Heart left ventricle (tissue), 16 donors: Measurements from ENCODE around the gene CEMIP2. TPM values are rescaled to one million over a fixed set of nuclear protein-coding genes. Genes with fewer than 3 reads are reported as not detected.

Source experiments
- ATAC-seq, 4 donors: fragments of 200-7000 bp; cut with Tn5 transposase; one replicate each; pipeline ENCODE4 v1.9.1; 2020 to 2022; ENCODE audit warnings: moderate library complexity in 4 of 4, mild to moderate bottlenecking in 3 of 4, moderate number of reproducible peaks in 1 of 4
- DNase-seq, 5 donors: peaks; one replicate each; pipeline ENCODE4 v3.0.0-alpha.2; 2020
- H3K27ac ChIP-seq, 12 donors: fragments of 200-600 bp; sonication (generic) in 4 of 12; one replicate each; pipeline versions ENCODE4 v1.5.0 to v1.8.0; 2016 to 2022; ENCODE audit warnings: mild to moderate bottlenecking in 2 of 12
- H3K27me3 ChIP-seq, 9 donors: fragments of 200-600 bp; sonication (generic) in 2 of 9; one replicate each; pipeline versions ENCODE4 v1.5.1 to v1.8.0; 2016 to 2022; ENCODE audit warnings: mild to moderate bottlenecking in 3 of 9
- H3K36me3 ChIP-seq, 9 donors: fragments of 200-600 bp; sonication (generic) in 2 of 9; one replicate each; pipeline versions ENCODE4 v1.5.0 to v1.8.0; 2018 to 2022; ENCODE audit warnings: mild to moderate bottlenecking in 2 of 9
- H3K4me1 ChIP-seq, 12 donors: fragments of 200-600 bp; sonication (generic) in 4 of 12; one replicate each; pipeline versions ENCODE4 v1.5.0 to v1.8.0; 2016 to 2022; ENCODE audit warnings: mild to moderate bottlenecking in 3 of 12
- H3K4me3 ChIP-seq, 12 donors: fragments of 200-600 bp; sonication (generic) in 4 of 12; one replicate each; pipeline versions ENCODE4 v1.5.0 to v1.8.0; 2017 to 2022; ENCODE audit warnings: mild to moderate bottlenecking in 9 of 12, moderate library complexity in 4 of 12
- H3K9me3 ChIP-seq, 12 donors: fragments of 200-600 bp; sonication (generic) in 4 of 12; one replicate each; pipeline versions ENCODE4 v1.5.0 to v1.8.0; 2016 to 2022; ENCODE audit warnings: mild to moderate bottlenecking in 1 of 12
- POLR2A ChIP-seq, 2 donors: fragments of 450-650 bp; IDR thresholded peaks; one replicate each; pipeline ENCODE4 v1.6.1; 2017; ENCODE audit warnings: antibody characterized with exemption in 2 of 2, mild to moderate bottlenecking in 2 of 2, moderate library complexity in 2 of 2
- WGBS, 4 donors: extraction: QIAGEN DNeasy Blood & Tissue Kit in 2 of 4; methylation state at CpG; one replicate each; pipeline versions ENCODE4 v1.1.5 to v1.1.7; 2013 to 2018; 5-methylcytosine and 5-hydroxymethylcytosine counted together
- intact Hi-C, 10 donors: fragments of 100-400 bp; cut with DNase I; formaldehyde crosslinking; loops; one replicate each; pipeline versions ENCODE4 v1.11.1 to v1.14.2; 2022
- polyA plus RNA-seq, 2 donors: library from polyadenylated mRNA; stranded (reverse); fragments of 200-250 nt; gene quantifications; one replicate each; pipeline ENCODE4 v1.2.3, GENCODE V29; 2013
- total RNA-seq, 9 donors: library from RNA; depleted of rRNA in 2 of 9; stranded (reverse); fragments of >200 nt in 2 of 9; fragmentation: NEBNext Ultra II Directional in 3 of 9; extraction: Animal tissue kit (Norgen Biotek cat#: 25700) in 3 of 9; gene quantifications; one replicate each; pipeline versions ENCODE4 v1.1.0 to v1.2.4, GENCODE V29; 2016 to 2023
- TF ChIP-seq, protein P1 (sequence below), 12 donors: fragments of 200-600 bp; sonication (generic) in 4 of 12; IDR thresholded peaks; one replicate each; pipeline versions ENCODE4 v1.5.0 to v1.8.0; 2018 to 2022; ENCODE audit warnings: antibody characterized with exemption in 12 of 12, mild to moderate bottlenecking in 5 of 12
- donor health status: ischemic (EF 13 %, LVEDD 7.1; RV severe dilation, severe dysfunction).
- donor health status: healthy with polysubstance abuse.
- donor health status: DM: no; HTN: yes; CAD: no.
- donor health status: DM: no; HTN: no; CAD: no.
- donor health status: ischemic (EF 25% LVEDD 6.9; RV normal size, moderate dysfunction).
- donor health status: ischemic (EF 25% LVEDD 5.7; RV mildly dilated, moderate dysfunction).
- donor health status: healthy.
- donor health status: DM: yes; HTN: yes; CAD: no.
- donor health status: ischemic (EF 35%, LVEDD 5.7; RV mildly dilated, moderate dysfunction).
- donor health status: nonischemic (EF 11% LVEDD 7.7; RV severe dilation, severe dysfunction).
- donor health status: DM: yes; HTN: yes; CAD: no.
- donor health status: PGD.
- donor health status: ischemic (EF 29% LVEDD 5.4; RV normal size, mild dysfunction).
- donor health status: nonischemic (EF 23%, LVEDD 6.1; RV moderate dilation, normal function).

Gene CEMIP2
- total and polyA plus RNA-seq, 11 donors: 5.8 to 49.3 (median 7.4) TPM

DNA sequence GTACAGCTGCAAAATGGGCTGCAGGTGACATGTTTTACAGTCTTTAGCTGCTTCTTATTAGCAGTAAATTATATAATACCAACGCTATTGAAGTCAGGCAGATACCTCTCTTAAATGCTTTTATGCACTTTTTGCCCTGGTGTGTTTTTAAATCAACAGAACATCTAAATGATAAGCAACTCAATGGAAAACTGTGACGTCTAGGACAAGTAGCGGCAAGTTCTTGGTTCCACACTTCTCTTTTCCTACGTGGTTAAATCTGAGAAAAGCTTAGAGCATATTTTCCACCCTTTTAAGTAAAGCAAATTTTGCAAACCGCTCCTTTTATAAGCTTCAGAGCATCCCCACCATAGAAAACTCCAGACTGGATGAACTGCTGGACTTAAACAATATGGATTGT is 58.1 kb downstream of the CEMIP2 start:
- no peak overlapping the region for H3K4me3 ChIP-seq
- ATAC-seq (no peak), DNase-seq (no peak)
- TF ChIP-seq, protein P1, sequence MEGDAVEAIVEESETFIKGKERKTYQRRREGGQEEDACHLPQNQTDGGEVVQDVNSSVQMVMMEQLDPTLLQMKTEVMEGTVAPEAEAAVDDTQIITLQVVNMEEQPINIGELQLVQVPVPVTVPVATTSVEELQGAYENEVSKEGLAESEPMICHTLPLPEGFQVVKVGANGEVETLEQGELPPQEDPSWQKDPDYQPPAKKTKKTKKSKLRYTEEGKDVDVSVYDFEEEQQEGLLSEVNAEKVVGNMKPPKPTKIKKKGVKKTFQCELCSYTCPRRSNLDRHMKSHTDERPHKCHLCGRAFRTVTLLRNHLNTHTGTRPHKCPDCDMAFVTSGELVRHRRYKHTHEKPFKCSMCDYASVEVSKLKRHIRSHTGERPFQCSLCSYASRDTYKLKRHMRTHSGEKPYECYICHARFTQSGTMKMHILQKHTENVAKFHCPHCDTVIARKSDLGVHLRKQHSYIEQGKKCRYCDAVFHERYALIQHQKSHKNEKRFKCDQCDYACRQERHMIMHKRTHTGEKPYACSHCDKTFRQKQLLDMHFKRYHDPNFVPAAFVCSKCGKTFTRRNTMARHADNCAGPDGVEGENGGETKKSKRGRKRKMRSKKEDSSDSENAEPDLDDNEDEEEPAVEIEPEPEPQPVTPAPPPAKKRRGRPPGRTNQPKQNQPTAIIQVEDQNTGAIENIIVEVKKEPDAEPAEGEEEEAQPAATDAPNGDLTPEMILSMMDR (IDR thresholded peaks at IDR 0.05): no peak
- TF ChIP-seq POLR2A (IDR thresholded peaks at IDR 0.05): no peak
- intact Hi-C loops: loop anchor here in 4 of 10 donors (5.0 to 10.0 kb wide), 2 partner anchors 98 to 105 kb away; no protein-coding TSS in a partner anchor
- WGBS, 4 donors: 90 to 94% (median 92%) methylated on average over 5 of the region's 5 CpGs
- H3K36me3 ChIP-seq: peaks cover 0 to 89% (median 59%) of the 10 kb centered on the region in 9 donors
- no peaks in the 10 kb centered on the region for H3K27me3 ChIP-seq
- H3K4me1 ChIP-seq: peaks cover 0 to 7% (median 2%) of the 10 kb centered on the region in 12 donors
- H3K27ac ChIP-seq: no peak overlapping the region
- no peaks in the 10 kb centered on the region for H3K9me3 ChIP-seq

DNA sequence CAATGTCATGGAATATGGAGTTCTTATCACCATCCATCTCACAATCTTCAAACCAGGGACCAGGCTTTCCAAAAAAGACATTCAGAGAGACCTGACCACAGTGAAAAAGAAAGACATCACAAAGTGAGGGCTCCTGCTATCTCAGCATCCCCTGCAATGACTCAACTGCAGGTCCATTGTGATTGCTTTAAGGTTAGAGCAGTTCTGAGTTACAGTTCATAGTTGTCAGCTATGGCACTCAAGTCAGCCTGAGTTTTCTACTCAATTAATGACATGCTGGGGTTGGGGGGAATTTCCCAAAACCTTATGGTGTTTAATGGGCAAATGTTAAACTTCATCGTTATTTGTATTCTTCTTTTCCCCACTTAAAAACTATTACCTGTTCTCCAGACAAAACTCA is 58.9 kb downstream of the CEMIP2 start:
- 91 to 100% (median 95%) methylated on average over 1 of the region's 1 CpG for WGBS, 4 donors

DNA sequence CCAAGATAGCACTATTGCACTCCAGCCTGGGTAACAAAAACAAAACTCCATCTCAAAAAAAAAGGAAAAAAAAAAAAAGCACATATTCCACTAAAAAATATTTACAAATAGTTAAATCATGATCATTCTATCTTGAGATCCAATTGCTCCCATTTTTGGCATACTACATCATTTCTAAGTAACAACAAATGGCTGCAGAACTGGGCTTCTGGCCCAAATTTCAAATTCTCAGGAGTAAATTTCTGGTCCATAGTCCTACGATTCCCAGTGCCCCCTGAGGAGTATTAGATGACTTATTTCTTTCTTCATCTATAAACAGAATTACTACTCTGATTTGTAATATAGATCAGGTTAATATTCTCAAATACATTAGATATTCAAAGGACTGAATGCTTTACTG is 62.1 kb downstream of the CEMIP2 start:
- Histone ChIP-seq H3K27ac (no peak overlapping the region), H3K27me3 (no peaks in the 10 kb centered on the region), H3K4me1 (peaks cover 0 to 19% (median 4%) of the 10 kb centered on the region in 12 donors), H3K36me3 (peaks cover 0 to 79% (median 31%) of the 10 kb centered on the region in 9 donors), H3K4me3 (no peak overlapping the region), H3K9me3 (no peaks in the 10 kb centered on the region)
- WGBS, 4 donors: 52 to 61% (median 57%) methylated on average over 1 of the region's 1 CpG
- TF ChIP-seq POLR2A (IDR thresholded peaks at IDR 0.05): no peak
- TF ChIP-seq, protein P1 (IDR thresholded peaks at IDR 0.05): no peak
- intact Hi-C loops: loop anchor here in 2 of 10 donors (10.0 kb wide), 2 partner anchors 61 to 101 kb away; no protein-coding TSS in a partner anchor
- DNase-seq (no peak), ATAC-seq (no peak)

More for the DNA sequence above, 58.9 kb downstream of the CEMIP2 start:
- Histone ChIP-seq H3K9me3 (no peaks in the 10 kb centered on the region), H3K27me3 (no peaks in the 10 kb centered on the region), H3K4me3 (no peak overlapping the region), H3K4me1 (peaks cover 0 to 15% (median 4%) of the 10 kb centered on the region in 12 donors), H3K27ac (no peak overlapping the region), H3K36me3 (peaks cover 0 to 84% (median 60%) of the 10 kb centered on the region in 9 donors)
- no peak for DNase-seq
- intact Hi-C loops: loop anchor here in 2 of 10 donors (10.0 kb wide), 2 partner anchors 65 to 105 kb away; no protein-coding TSS in a partner anchor
- ATAC-seq: no peak
- no peak for TF ChIP-seq POLR2A (IDR thresholded peaks at IDR 0.05)
- TF ChIP-seq, protein P1 (IDR thresholded peaks at IDR 0.05): no peak

DNA sequence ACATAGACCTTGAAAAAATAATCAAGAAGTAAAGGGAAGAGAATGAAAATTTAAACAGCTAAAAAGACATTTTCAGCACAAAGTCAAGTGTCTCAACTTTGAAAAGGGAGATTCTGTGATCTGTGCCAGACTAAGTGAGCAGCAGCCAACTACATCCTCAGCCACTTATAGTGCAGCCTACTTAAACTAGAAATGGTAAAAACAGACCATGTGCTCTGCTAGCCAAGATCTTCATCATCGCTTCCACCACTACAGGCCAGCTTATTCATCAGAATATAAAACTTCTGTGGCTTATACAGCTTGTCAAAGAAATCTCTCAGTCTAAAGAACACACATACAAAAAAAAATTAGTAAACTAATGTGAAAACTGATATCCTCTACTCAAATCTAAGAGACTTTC is 63.5 kb downstream of the CEMIP2 start:
- peaks cover 0 to 79% (median 29%) of the 10 kb centered on the region in 9 donors for H3K36me3 ChIP-seq
- ATAC-seq (peak in 3 of 4 donors; percentile 51 to 76 (median 52)), DNase-seq (no peak)
- intact Hi-C loops: loop anchor here in 2 of 10 donors (10.0 kb wide), 2 partner anchors 60 to 100 kb away; no protein-coding TSS in a partner anchor
- H3K4me3 ChIP-seq: no peak overlapping the region
- H3K27me3 ChIP-seq: no peaks in the 10 kb centered on the region
- TF ChIP-seq, protein P1 (IDR thresholded peaks at IDR 0.05): no peak
- TF ChIP-seq POLR2A (IDR thresholded peaks at IDR 0.05): no peak
- H3K27ac ChIP-seq: peak overlapping the region in 6 of 12 donors; percentile 1 to 40 (median 26)
- no peaks in the 10 kb centered on the region for H3K9me3 ChIP-seq
- WGBS, 4 donors: 35 to 53% (median 44%) methylated on average over 1 of the region's 1 CpG
- H3K4me1 ChIP-seq: peaks cover 0 to 19% (median 4%) of the 10 kb centered on the region in 12 donors
